Retina (tissue), 1 donor: ENCODE data around the gene ACVR1C.
"Not testable (repeated sequence)": the region's sequence is repeated elsewhere in the genome, so short reads cannot be mapped to it uniquely, and the experiment has no call there.

ENCODE experiments used
- DNase-seq: peaks from one replicate; pipeline ENCODE4 v3.0.0-alpha.2; 2016

The ACVR1C gene

DNA sequence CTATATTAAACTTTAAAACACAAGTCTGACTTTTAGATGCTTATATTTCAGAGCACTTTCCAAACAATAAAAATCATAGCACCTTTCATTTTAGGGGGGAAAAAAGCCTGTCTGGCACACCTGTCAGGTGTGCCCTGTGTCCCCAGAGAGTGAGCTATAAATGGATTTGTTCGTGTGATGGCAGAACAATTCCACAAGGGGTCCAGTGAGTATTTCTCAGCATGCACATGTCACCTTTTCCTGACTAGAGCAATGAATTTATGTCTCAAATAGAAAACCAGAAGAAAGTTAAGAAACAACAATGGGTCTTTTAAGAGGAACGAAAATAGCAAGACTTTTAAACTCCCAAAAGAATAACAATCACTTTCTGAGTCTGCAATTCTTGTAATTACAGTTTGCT is 55.9 kb downstream of the ACVR1C start:
- no peak for DNase-seq

DNA sequence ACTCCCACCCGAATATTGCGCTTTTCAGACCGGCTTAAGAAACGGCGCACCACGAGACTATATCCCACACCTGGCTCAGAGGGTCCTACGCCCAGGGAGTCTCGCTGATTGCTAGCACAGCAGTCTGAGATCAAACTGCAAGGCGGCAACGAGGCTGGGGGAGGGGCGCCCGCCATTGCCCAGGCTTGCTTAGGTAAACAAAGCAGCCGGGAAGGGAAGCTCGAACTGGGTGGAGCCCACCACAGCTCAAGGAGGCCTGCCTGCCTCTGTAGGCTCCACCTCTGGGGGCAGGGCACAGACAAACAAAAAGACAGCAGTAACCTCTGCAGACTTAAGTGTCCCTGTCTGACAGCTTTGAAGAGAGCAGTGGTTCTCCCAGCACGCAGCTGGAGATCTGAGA is 62.0 kb downstream of the ACVR1C start:
- not testable (repeated sequence) for DNase-seq

DNA sequence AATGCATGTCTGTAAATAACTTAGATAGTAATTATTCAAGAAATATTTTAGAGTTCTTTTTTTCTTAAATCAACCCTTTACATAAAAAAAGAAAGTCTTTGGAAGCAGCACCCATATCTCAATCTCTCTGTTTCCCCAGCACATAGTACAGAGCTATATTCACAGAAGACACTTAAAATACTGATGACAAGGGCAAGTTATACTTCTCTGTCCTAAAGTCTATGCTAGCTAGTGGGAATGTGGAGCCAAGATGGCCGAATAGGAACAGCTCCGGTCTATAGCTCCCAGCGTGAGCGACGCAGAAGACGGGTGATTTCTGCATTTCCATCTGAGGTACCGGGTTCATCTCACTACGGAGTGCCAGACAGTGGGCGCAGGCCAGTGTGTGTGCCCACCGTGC is 62.6 kb downstream of the ACVR1C start:
- DNase-seq: not testable (repeated sequence)

DNA sequence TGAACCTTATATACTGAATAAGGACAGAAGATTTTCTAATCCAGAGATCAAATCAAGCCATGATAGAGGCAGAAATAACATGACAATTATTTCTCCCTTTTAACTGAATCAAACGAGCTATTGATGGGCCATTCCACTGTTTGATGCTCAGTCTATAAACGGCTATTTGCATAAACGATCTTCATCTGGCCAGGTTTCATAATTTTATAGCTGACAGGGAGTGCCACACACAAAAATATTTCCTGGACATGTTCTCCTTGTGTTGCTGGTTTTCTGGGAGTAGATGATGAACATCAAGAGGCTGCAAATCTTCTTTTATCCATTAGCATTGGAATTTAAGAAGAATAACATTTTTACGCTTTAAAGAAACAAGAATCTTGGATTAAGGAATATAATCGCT is 63.1 kb downstream of the ACVR1C start:
- no peak for DNase-seq

DNA sequence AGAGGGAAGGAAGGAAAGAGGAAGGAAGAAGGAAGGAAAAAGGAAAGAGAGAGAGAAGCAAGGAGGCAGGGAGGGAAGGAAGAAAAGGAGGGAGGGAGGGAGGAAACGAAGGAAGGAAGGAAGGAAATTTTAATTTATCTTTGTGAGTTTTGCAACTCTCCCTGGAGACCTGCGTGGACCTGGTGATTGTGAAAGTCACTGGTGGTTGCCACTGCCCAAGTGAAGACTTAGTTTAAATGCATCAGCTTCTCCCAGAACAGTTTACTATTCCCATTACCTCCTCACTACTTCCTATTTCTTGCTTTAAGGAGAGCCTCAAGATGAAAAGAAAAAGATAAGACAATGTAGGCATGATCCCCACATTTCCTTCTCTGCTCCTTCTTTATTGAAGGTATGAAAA is 68.8 kb downstream of the ACVR1C start:
- DNase-seq: no peak

DNA sequence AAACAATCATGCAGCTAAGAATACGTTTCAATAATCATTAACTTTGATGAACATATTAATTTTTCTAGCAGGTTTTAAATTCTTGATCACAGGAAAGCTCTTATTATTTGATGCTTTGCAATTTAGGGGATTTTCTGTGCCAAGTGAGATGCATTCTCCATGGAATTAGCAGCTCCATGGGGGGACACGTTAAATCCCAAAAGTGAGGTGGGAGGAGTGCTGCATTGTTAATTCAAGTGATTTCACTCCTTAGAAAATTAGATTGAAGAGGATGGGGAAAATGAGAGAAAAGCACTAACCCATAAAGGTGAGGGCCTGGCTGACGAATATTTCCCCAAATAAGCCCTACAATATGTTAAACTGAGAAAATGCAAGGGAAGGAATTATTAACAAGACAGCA is 69.2 kb downstream of the ACVR1C start:
- no peak for DNase-seq

DNA sequence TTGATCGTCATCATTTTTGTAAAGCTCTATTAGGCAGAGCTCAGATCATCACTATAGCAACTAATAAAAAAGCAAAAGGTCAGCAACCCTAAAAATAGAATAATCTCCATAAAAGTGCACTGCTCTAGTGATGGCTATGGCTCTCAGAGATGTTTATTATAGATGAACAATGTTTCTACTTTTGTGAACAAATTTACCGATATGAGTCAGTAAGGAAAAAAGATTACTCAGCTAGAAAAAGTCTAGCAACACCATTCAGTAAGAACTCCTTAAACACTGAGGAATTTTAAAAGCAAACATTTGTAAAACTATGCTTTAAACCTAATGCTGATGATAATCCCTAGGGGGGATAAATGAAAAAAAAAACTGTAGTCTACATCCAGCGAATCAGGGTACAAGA is 69.6 kb downstream of the ACVR1C start:
- no peak for DNase-seq

DNA sequence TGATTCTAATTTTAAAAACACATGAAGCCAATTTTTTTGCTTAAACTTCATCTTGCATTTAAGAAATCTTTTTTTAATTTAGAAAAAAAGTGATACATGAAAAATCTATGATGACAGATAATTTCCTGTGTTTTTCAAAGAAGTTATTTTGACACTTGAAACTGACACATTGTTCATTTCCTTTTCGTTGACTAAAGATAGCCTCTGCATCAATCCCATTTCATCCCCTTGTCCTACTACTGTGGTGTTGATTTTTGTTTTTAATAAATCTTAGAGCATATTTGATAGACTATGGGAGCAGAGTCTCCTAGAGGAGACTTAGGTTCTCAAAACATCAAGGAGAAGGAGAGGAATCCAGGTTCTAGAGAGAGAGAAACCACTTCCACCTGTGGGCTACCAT is 70.9 kb downstream of the ACVR1C start:
- DNase-seq: no peak

DNA sequence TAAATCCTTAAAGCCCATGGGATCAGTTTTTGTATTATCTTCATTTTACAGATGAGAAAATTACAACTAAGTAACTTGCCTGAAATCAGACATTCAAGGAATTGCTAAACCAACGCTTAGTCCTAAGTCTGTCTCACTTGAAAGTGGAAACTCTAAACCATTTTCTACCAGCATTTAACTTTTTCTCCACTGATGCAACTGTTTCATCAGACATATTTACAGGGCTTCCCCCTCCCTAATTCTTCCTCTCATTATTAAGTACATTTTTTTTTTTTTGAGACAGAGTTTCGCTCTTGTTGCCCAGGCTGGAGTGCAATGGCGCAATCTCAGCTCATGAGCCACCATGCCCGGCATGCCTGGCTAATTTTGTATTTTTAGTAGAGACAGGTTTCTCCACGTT is 88.6 kb downstream of the ACVR1C start:
- no peak for DNase-seq

DNA sequence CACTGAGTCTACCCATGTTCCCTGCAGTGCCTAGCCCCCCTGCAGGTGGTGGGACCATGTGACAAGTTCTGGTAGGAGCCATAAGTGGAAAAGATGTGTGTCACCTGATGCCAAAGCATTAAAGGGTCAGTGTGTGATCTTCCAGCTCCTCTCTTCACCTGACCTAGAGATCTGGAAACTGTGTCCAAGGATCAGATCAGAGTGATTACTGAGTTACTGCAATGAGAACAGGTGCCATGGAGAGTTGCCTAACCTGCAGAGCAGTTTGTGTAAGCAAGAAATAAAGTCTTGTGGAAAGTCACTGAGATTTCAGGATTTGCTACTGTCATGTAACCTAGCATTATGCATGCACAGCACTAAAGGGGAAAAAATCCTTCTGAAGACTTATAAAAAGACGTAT is 90.6 kb downstream of the ACVR1C start:
- DNase-seq: no peak

DNA sequence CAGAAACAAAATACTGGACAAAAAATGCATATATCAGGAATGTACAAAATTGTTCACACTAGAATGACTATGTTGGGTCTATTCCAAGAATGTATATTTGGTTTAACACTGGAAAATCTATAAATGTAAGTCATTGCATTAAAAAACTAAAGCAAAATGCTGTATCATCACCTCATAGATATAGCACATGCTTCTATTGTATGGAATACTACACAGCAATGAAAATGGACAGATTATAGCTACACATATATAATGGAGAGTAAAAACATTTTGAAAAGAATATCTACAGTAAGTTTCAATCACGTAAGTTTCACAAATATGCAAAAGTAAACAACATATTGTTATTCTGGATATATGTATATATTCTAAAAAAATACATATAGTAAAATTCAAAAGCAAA is 91.8 kb downstream of the ACVR1C start:
- DNase-seq: no peak

DNA sequence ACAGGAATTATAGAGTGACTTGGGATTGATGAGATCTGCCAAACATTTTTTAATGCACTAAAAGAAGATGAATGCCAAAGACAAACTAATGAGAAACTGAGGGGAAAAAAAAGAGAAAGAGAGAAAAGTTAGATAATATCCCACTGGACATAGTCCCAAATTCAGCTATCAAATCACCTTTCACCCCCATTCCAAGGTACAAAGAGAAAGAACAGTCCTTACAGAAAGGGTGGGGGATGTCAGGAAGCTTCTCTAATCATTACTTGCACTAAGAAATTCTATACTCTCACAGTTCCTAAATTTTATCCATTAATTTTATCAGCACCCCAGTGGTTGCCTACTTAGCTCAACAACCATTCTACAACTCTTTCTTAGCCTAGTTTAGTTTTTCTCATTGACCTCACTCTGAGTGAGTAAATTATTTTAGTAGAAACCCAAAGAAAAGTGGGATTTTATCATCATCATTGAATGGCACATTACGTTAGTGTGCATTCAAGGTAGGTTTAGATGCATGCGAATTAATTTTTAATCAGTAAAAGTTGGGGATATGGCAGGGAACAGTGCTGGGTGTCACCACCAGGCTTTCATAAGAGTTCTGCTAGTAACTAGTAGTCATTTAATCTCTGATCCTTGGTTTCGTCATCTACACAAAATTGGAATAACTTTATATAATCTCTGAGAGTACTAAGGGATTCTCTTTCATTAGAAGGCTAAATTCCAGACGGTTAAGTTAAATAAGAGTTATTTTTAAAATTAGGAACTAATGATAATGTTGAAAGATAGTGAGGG is 99.5 kb downstream of the ACVR1C start:
- DNase-seq: no peak

DNA sequence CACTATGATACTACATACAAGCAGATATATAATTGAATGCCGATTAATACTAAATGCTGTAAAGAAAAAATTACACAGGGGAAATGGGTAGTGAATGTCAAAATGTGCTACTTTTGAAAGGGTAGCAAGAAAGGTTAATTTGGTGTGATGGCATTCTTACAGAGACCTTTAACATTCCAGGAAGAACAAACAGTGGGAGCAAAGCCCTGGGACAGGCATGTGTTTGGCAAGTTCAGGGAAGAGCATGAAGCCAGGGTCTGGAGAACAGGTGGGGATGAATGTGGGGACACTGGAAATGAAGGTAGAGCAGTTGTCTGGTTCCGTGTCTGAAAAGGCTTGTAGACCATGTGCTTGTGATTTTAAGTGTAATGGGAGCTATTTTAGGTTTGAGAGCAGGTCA is 102.6 kb downstream of the ACVR1C start:
- no peak for DNase-seq

DNA sequence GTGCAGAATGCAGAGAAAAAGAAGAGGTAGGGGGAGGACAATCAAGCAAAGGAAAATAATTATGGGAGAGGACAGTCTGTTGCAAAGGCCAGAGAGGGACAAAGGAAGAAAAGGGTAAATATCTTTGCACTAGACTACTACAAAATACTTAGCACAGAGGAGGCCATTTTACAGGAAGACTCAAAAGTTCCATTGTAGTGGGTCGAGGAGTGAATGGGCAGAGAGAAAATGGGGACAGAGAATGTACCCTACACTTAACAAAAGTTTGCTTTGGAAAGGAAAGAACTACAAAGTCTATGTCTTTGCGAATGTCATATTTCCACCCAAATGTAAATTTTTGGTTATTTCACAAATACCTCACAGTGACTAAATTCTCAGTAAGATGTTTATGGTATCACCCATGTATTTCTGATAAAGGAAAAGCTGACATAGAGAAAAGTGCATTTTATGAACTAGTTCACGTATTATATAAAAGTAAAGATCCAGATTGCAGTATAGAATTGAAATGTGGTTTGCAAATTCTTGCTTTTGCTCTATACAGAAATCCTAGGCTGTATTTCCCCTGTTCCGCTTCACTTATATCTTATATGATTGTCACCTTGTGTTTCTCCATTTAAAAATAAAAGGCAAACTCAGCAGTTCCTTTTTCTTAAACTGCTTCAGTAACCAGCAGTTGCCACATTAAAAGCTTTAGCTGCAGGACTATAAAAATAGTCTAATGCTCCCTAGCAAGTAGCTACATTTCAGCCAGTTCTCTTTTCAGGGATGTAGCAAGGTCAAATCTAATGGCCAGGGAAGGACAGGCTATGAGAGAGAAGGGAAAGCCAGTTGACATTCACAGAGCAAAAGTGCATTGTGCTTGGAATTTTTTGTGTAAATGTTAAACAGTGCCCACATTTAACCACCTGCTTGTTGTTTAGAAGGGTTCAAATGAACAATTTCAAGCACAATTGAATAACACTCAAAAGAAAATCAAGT is 105.1 kb downstream of the ACVR1C start:
- no peak for DNase-seq

DNA sequence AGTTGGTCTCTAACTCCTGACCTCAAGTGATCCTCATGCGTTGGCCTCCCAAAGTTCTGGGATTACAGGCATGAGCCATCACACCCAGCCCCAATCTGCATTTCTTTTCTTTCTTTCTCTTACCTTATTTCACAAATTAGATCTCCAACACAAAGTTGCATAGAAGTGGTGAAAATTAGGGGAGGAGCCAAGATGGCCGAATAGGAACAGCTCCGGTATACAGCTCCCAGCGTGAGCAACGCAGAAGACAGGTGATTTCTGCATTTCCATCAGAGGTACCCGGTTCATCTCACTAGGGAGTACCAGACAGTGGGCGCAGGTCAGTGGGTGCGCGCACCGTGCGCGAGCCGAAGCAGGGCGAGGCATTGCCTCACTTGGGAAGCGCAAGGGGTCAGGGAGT is 113.7 kb downstream of the ACVR1C start:
- DNase-seq: not testable (repeated sequence)

DNA sequence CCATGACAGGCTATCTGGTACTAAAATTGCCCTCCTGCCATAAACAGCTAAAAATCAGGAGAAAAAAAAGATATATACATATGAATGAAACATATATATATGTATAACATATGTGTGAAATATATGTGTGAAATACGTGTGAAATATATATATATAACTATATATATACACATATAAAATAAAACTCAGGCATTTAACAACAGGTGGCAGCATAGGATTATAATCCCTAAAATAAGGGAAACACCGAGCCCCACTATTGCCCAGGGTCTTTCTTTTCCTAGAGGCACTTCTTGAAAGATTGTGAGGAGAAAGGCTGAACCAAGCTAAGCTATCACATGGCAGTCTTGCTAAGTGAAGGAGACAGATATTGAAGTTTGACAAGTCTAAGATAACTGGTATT is 118.9 kb downstream of the ACVR1C start:
- no peak for DNase-seq

DNA sequence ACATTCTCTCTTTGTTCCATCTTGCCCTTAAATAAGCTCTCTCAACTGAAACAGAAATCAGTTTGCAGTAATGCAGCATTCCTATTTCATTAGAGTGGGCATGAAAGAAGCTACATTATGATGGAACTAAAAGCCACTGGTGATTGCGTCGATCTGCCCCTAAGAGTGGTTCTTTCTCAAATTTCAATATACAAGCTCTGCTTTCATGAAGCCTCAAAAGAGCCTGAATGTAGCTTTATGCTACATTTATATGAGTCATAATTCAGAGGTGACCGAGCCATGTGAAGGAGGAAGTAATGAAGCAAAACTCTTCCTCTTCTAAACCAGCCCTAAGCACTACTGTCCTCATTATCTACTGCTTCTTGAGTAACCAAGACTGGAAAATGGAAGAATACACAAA is 120.0 kb downstream of the ACVR1C start:
- DNase-seq: no peak

DNA sequence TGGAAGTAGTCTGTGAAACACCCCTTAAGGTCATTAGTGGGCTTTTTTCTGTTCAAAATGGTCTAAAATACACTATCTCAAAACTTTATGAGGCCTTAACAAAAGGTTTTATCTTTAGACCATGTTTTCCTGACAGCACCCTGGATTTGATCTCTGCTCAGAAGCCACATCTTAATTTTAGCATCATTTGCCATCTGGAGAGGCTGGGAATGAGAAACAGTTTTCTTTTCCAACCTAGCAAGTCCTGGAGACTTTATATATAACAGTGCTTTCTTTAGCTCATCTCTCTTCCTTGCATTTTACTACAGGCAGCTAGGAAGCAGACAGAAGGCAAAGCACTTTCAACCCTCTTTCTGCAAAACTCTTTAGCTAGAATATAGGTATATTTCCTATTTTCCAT is 122.1 kb downstream of the ACVR1C start:
- DNase-seq: no peak

DNA sequence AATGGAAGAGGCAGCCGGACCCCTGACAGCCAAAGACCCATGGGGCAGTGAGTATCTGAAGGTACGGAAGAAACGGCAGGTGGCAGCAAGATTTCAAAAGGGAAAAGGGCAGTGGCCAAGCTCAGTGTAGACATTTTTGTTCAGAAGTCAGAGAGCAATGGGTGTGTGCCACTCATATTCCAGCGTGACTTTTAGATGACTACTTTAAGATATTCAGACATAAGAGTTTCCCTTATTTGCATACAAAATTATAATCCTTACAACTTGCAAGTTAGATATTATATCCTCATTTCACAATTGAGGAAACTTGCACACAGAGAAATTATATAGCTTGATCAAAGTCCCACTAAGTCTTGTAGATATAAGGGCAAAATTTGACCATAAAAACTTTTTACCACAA is 124.0 kb downstream of the ACVR1C start:
- no peak for DNase-seq

DNA sequence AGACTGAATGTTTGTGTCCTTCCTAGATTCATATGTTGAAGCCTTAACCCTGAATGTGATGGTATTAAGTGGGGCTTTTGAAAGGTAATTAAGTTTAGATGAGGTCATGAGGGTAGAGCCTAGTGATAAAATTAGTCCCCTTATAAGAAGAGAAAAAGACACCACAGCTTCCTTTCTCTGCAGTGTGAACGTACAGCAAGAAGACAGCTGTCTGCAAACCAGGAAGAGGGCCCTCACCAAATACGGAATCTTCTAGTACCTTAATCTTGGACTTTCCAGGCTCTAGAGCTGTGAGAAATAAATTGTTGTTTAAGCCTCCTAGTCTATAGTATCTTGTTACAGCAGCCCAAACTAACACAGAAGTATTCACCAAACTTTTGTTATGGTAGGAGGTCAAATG is 127.6 kb downstream of the ACVR1C start:
- no peak for DNase-seq

DNA sequence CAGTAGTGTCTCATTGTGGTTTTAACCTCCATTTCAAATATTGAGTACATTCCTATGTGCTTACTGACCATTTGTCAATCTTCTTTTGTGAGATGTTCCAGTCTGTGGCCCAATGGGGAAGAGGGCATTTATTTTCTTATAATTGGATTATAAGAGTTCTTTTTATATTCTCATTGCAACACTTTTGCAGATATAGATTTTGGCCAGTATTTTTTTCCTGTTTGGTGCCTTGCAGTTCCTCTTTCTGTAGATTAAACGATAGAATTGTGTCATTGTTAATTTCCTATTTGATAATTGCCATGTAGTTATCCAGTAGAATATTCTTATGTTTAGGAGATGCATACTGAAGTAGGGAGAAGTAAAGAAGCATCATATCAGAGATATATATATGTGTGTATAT is 128.3 kb downstream of the ACVR1C start:
- no peak for DNase-seq

DNA sequence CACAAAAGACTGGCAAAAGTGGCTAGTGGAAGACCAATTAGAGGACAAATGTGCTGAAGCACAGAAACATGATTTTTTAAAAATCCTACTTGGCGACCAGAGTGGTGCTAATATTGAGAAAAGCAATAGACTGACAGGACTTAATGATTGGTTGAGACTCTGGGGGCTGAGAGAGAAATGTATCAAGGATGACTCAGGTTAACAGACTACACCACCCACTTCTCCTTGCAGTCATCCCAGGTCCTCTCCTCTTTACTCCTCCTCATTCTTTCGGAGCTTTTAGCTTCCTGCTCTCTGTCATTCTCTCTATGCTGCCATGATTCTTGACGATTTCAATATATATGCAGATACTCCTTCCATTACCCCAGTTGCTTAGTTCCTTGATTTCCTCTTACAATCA is 130.2 kb downstream of the ACVR1C start:
- no peak for DNase-seq

DNA sequence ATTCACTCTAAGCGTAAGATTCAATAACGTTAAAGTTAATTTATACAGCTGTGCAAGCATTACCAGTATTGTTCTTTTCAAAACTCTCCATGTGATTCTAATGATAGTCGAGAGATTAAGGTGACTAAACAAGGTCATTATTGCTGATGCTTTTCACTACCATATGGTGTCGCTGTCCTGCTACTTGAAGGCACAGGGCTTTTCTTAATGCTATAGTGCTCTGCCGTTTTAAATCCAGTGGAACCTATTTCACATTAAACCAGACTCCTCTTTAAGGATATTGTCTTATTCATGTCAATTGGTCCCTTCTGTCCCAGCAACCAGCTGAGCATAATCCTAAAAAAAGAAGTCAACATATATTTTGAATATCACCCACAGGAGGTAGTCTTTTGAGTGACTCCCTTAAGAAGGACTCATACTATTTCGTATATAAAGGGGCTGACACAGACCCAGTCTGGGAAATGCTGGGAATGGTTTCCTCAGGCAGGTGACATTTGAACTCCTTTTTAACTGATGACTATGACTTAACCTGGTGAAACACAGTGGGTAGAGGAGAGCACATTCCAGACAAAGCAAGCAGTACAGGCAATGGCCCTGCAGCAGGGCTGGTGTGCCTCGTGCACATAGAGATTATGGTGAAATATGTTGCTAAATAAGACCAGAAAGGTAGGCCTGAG is 130.9 kb downstream of the ACVR1C start:
- DNase-seq: peak; percentile 41
